Sigmoid colon (tissue), 4 donors: ENCODE data around the gene ADSS1.

Source experiments
- EP300 ChIP-seq, 4 donors: sonication (generic); formaldehyde crosslinking; IDR thresholded peaks; one replicate each; pipeline ENCODE4 v1.6.1; 2017; ENCODE audit warnings: antibody characterized with exemption in 4 of 4
- POLR2A ChIP-seq, 2 donors: fragments of 450-650 bp; IDR thresholded peaks; one replicate each; pipeline ENCODE4 v1.6.1; 2016; ENCODE audit warnings: antibody characterized with exemption in 2 of 2, mild to moderate bottlenecking in 2 of 2, moderate library complexity in 2 of 2
- POLR2AphosphoS5 ChIP-seq, 4 donors: sonication (generic); formaldehyde crosslinking; IDR thresholded peaks; one replicate each; pipeline ENCODE4 v1.6.1; 2017; ENCODE audit warnings: antibody characterized with exemption in 4 of 4
- TF ChIP-seq, protein P1 (sequence below), 4 experiments: fragments of 450-650 bp in 3 of 4; fragments of 200-600 bp in 1 of 4; IDR thresholded peaks; one replicate each; pipeline ENCODE4 v1.5.1; 2016 to 2019; ENCODE audit warnings: antibody characterized with exemption in 4 of 4, mild to moderate bottlenecking in 3 of 4, moderate library complexity in 2 of 4

- no peak for TF ChIP-seq POLR2AphosphoS5 (IDR thresholded peaks at IDR 0.05)
- TF ChIP-seq, protein P1, sequence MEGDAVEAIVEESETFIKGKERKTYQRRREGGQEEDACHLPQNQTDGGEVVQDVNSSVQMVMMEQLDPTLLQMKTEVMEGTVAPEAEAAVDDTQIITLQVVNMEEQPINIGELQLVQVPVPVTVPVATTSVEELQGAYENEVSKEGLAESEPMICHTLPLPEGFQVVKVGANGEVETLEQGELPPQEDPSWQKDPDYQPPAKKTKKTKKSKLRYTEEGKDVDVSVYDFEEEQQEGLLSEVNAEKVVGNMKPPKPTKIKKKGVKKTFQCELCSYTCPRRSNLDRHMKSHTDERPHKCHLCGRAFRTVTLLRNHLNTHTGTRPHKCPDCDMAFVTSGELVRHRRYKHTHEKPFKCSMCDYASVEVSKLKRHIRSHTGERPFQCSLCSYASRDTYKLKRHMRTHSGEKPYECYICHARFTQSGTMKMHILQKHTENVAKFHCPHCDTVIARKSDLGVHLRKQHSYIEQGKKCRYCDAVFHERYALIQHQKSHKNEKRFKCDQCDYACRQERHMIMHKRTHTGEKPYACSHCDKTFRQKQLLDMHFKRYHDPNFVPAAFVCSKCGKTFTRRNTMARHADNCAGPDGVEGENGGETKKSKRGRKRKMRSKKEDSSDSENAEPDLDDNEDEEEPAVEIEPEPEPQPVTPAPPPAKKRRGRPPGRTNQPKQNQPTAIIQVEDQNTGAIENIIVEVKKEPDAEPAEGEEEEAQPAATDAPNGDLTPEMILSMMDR (IDR thresholded peaks at IDR 0.05): no peak
- TF ChIP-seq POLR2A (IDR thresholded peaks at IDR 0.05): no peak
- TF ChIP-seq EP300 (IDR thresholded peaks at IDR 0.05): no peak
Measured at GRCh38 chr14:104731320-104732294, 7.6 kb downstream of the ADSS1 start.
